ENCODE data around the gene CYP3A4.

GRCh38 chr7:99827040-99827778 is 43.2 kb upstream of the CYP3A4 start:
- TF ChIP-seq EZH2phosphoT487 (IDR thresholded peaks at IDR 0.05; ENCODE audit: borderline replicate concordance, low read length) (no peak), EZH2 (IDR thresholded peaks at IDR 0.05; ENCODE audit: low read length, unreplicated experiment) (no peak)
- TF ChIP-seq, protein P1, sequence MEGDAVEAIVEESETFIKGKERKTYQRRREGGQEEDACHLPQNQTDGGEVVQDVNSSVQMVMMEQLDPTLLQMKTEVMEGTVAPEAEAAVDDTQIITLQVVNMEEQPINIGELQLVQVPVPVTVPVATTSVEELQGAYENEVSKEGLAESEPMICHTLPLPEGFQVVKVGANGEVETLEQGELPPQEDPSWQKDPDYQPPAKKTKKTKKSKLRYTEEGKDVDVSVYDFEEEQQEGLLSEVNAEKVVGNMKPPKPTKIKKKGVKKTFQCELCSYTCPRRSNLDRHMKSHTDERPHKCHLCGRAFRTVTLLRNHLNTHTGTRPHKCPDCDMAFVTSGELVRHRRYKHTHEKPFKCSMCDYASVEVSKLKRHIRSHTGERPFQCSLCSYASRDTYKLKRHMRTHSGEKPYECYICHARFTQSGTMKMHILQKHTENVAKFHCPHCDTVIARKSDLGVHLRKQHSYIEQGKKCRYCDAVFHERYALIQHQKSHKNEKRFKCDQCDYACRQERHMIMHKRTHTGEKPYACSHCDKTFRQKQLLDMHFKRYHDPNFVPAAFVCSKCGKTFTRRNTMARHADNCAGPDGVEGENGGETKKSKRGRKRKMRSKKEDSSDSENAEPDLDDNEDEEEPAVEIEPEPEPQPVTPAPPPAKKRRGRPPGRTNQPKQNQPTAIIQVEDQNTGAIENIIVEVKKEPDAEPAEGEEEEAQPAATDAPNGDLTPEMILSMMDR (conservative IDR thresholded peaks at IDR 0.05; ENCODE audit: low read depth, low read length) = no peak
